ENCODE measurements around the gene ITLN1. TPM values are rescaled to one million over a fixed set of nuclear protein-coding genes. Genes with fewer than 3 reads are reported as not detected.
"Not testable (repeated sequence)": the region's sequence is repeated elsewhere in the genome, so short reads cannot be mapped to it uniquely, and the experiment has no call there.

The ITLN1 gene
- total RNA-seq, 2 donors from 2014 or later, result 1,064 to 3,973 TPM

GRCh38 chr1:160887071-160887470 is 2.1 kb upstream of the ITLN1 start:
- H3K9me3 ChIP-seq, result no peaks in the 10 kb centered on the region
- DNase-seq (ENCODE audit: low spot score), result no peak
- TF ChIP-seq CTCF (IDR thresholded peaks at IDR 0.05), result no peak
- no peak overlapping the region for H3K27ac ChIP-seq
- no peaks in the 10 kb centered on the region for H3K4me1 ChIP-seq
- H3K27me3 ChIP-seq, result no peaks in the 10 kb centered on the region
- no peaks in the 10 kb centered on the region for H3K36me3 ChIP-seq
- no peak overlapping the region for H3K4me3 ChIP-seq

DNA sequence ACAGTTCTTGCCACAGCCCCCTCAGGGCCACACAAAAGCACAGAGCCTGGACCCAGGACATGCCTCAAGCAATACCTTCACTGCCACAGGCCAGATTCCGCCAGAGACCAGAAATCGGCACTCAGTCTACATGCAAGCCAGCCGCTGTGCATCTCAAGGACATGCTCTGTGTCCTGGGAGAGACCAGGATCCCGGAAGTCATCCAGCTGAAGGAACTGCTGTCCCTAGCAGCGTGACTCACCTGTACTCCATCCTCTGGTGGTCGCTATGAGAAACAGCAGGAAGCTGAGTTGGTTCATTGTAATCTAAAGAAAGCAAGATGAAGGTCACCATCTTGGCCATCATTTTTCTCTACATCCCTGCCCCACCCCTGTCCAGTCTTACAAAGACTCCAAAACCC is 401 bp downstream of the ITLN1 start:
- peak in 1 of 2 donors; percentile 51 for TF ChIP-seq CTCF (IDR thresholded peaks at IDR 0.05)
- Histone ChIP-seq H3K4me1 (no peaks in the 10 kb centered on the region), H3K4me3 (no peak overlapping the region), H3K27ac (no peak overlapping the region), H3K9me3 (no peaks in the 10 kb centered on the region), H3K27me3 (no peaks in the 10 kb centered on the region), H3K36me3 (no peaks in the 10 kb centered on the region)
- no peak for DNase-seq (ENCODE audit: low spot score)

DNA sequence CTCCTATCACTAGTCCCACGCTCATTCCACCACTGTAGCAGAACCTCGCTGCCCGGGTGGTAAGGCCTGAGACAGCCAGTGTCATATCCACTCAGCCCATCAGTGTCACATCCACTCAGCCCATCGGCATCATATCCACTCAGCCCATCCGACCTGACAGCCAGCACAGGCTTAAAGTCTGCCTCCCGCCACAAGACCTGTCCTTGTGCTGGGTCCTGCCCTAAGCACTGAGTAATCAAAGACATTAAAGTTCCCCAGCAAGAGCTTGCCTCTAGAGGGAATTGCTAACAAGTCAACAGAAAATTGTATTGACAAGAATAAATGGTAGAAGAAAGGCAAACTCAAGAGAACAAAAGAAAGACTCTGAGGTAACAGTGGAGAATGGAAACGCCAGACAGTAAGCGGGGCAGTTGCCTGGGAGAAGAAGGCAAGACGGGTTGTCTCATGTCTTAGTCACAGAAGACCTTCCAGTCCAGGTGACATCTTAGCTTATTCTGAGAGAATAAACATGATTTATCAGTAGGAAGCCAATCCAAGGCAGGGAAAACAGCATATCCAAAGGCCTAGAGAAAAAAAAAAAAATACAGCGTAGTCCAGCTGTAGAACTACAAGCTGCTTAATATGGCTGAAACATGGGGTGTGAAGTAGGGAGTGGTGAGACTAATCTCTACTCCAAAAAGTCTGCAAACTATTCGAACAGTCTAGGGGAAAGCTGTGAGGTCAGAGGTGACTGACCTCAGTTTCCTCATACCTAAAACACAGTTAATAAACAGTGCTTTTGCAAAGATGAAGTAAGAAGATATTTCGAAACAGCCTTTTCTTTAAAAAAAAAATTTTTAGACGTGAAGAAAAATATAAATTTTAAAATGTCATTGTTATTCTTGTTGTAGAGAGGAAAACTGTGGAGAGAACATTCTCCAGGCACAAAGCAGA is 1.1 kb downstream of the ITLN1 start:
- no peak for TF ChIP-seq CTCF (IDR thresholded peaks at IDR 0.05)
- no peak overlapping the region for H3K27ac ChIP-seq
- H3K27me3 ChIP-seq, result no peaks in the 10 kb centered on the region

DNA sequence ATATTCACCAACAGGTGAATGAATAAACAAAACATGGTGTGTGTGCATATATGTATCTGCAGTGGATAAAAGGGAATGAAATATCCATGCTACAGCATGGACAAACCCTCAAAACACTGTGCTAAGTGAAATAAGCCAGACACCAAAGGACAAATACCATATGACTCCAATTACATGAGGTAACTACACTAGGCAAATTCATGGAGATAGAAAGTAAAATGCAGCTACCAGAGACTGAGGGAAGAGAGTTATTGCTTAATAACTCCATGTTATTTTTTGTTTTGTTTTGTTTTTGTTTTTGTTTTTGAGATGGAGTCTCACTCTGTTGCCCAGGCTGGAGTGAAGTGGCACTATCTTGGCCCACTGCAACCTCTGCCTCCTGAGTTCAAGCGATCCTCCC is 2.4 kb downstream of the ITLN1 start:
- H3K4me3 ChIP-seq, result peak overlapping the region in 1 of 2 donors; percentile 4
- DNase-seq (ENCODE audit: low spot score), result no peak
- no peak for TF ChIP-seq CTCF (IDR thresholded peaks at IDR 0.05)

More for the DNA sequence above, 1.1 kb downstream of the ITLN1 start:
- Histone ChIP-seq H3K9me3 (no peaks in the 10 kb centered on the region), H3K4me1 (no peaks in the 10 kb centered on the region), H3K36me3 (no peaks in the 10 kb centered on the region), H3K4me3 (no peak overlapping the region)
- no peak for DNase-seq (ENCODE audit: low spot score)

DNA sequence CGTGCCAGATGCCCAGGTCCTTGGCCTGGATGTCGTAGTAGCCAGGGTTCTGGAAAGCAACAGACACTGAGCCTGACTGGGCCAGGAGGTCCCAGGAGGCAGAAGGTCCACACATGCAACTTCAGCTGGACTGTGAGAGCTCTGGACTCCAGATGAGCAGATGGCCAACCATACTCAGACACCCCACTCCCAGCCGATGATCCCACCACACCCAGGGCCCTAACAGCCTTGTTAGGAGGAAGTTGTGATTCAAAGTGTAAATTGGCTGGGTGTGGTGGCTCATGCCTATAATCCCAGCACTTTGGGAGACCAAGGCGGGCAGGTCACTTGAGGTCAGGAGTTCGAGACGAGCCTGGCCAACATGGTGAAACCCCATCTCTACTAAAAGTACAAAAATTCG is 3.7 kb downstream of the ITLN1 start:
- H3K36me3 ChIP-seq; H3K4me3 ChIP-seq; H3K9me3 ChIP-seq; DNase-seq (ENCODE audit: low spot score); H3K27ac ChIP-seq; H3K4me1 ChIP-seq; H3K27me3 ChIP-seq: not testable (repeated sequence)

More for the DNA sequence above, 2.4 kb downstream of the ITLN1 start:
- Histone ChIP-seq H3K27ac (no peak overlapping the region), H3K9me3 (no peaks in the 10 kb centered on the region), H3K4me1 (no peaks in the 10 kb centered on the region), H3K36me3 (no peaks in the 10 kb centered on the region), H3K27me3 (no peaks in the 10 kb centered on the region)

- Histone ChIP-seq H3K27me3 (no peaks in the 10 kb centered on the region), H3K4me3 (no peak overlapping the region), H3K36me3 (no peaks in the 10 kb centered on the region), H3K9me3 (no peaks in the 10 kb centered on the region), H3K27ac (no peak overlapping the region), H3K4me1 (no peaks in the 10 kb centered on the region)
- no peak for TF ChIP-seq CTCF (IDR thresholded peaks at IDR 0.05)
- DNase-seq (ENCODE audit: low spot score), result no peak
Measured at GRCh38 chr1:160880216-160880615, 4.8 kb downstream of the ITLN1 start.

Data from right atrium auricular region (tissue), 2 donors.